GM04504 (cell line): Measurements from ENCODE around the gene CHAC2.
"Not testable (repeated sequence)": the region's sequence is repeated elsewhere in the genome, so short reads cannot be mapped to it uniquely, and the experiment has no call there.

Experiments
- DNase-seq: peaks from one replicate; pipeline ENCODE4 v3.0.0-alpha.2; 2012; ENCODE audit warnings: low read depth

The CHAC2 gene

DNA sequence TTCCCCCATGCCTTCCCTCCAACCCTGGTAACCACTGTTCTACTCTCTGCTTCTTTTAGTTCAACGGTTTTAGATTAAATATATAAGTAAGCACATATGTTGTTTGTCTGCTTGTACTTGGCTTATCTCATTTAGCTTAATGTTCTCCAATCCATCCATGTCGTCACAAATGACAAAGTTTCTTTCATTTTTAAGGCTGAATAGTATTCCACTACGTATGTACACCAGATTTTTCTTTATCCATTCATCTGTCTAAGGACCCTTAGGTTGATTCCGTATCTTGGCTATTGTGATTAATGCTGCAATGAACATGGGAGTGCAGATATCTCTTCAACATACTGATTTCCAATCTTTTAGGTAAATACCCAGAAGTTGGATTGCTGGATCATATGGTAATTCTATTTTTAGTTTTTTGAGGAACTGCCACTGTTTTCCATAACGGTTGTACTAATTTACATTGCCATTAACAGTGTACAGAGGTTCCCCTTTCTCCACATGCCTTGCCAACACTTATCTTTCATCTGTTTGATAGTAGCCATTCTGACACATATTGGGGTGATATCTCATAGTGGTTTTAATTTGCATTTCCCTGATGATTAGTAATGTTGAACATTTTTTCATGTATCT, 11.0 kb downstream of the CHAC2 start:
- DNase-seq, result no peak

DNA sequence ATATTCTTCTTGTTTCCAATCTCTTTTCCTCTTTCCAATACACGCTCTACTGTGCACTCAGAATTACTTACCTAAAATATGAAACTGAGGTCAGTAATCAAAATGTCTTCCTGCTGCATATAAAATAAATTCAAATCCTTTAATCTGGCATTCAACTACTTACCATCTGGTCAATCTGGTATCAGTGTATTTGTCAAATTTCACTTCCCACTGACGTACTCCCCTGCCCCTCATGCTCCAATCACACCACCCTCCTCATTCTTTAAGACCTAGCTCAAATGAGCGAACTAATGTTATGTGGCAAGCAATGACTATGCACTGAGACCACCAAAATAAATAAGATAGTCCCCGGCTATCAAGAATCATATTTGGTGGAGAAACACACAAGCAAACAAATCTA, 12.5 kb downstream of the CHAC2 start:
- DNase-seq, result no peak

DNA sequence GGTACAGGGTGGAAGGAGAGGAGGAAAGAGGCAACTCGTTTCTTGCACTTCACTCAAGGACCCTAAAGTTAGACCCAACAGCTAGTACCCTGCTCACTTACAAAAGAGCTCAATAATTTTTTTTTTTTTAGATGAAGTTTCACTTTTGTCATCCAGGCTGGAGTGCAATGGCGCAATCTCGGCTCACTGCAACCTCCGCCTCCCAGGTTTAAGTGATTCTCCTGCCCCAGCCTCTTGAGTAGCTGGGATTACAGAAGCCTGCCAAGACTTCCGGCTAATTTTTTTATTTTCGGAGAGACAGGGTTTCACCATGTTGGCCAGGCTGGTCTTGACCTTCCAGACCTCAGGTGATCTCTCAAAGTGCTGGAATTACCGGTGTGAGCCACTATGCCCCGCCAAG, 15.1 kb downstream of the CHAC2 start:
- DNase-seq, result no peak

DNA sequence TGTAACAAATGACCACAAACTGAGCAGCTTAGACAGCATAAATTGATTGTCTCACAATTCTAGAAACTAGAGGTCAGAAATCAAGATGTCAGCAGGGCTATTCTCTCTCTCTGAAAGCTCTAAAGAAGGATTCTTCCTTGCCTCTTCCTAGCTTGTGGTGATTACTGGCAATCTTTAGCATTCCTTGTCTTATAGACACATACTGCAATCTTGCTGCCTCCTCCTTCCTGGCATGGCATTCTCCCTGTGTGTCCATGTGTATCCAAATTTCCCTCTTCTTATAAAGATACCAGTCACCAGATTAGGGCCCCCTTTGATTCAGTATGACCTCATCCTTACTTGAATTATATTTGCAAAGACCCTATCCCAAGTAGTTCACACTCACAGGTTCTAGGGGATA, 16.8 kb downstream of the CHAC2 start:
- no peak for DNase-seq

DNA sequence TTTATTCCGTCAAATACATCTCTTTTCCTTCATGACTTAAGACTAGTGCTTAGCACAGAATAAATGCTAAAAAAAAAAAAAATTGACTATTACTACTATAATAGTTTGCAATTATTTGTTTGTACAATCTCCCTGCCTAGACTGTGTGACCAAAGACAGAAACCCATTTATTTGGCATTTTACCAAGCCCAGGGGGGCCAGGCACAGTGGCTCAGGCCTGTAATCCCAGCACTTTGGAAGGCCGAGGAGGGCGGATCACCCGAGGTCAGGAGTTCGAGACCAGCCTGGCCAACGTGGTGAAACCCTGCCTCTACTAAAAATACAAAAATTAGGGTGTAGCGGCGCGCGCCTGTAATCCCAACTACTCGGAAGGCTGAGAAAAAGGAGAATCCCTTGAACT, 17.8 kb downstream of the CHAC2 start:
- no peak for DNase-seq

DNA sequence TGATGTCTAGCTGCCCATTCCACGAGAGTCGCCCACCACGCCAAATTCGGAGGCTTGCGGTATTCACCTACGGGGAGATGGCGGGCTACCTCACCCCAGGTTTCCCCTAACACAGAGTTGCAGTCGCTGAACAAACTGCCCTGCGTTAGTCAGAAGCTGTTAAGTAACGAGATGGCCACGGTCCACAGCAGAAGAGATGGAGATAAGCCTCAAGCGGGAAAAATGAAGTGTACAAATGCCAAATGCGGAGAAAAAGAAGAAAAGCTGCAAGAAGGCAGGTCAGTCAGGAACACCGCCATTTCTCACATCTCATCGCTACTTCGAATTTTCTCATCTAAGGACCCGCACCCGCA, 18.7 kb downstream of the CHAC2 start:
- peak; percentile 25 for DNase-seq

DNA sequence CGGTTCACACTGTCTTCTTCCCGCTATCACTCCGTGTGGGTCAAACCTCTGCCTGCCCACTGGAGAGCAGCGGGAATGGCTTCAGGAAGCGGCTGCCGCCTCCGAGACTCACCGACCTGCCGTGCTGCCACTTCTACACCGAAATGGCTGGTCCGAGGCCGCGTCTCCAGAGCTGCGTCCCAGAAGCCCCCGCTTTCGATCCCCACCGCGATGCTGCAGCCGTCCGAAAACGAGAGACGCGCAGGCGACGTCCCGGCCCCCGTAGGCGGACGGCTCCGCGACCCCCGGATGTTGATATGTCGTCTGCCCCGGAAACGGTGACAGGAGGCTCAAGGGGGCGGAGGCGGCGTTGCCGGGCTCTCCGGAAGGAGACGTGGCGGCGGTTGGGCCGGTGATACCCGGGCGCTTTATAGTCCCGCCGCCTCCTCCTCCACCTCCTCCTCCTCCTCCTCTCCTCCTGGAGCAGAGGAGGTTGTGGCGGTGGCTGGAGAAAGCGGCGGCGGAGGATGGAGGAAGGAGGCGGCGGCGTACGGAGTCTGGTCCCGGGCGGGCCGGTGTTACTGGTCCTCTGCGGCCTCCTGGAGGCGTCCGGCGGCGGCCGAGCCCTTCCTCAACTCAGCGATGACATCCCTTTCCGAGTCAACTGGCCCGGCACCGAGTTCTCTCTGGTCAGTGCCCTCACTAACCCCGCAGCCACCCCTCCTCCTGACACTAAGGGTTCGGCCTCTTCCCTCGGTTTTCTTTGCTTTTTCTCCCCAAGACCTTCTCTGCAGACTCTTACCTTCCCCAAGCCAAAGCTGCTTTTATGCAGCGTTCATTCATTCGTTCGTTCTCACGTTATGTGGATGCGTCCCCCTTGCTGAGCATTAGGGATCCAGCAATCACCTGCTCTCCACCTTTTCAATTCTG, 19.4 kb downstream of the CHAC2 start, which contains the start of the genes ASB3 and ERLEC1:
ASB3 (minus strand) TSS at position 249 of the 909 bp plus-strand sequence. CDS start 21,381 bp downstream, outside the sequence.
ERLEC1 (plus strand) TSS at position 340 of the 909 bp plus-strand sequence; CDS start at position 507, 167 bp downstream.
- peak; percentile 76 for DNase-seq

DNA sequence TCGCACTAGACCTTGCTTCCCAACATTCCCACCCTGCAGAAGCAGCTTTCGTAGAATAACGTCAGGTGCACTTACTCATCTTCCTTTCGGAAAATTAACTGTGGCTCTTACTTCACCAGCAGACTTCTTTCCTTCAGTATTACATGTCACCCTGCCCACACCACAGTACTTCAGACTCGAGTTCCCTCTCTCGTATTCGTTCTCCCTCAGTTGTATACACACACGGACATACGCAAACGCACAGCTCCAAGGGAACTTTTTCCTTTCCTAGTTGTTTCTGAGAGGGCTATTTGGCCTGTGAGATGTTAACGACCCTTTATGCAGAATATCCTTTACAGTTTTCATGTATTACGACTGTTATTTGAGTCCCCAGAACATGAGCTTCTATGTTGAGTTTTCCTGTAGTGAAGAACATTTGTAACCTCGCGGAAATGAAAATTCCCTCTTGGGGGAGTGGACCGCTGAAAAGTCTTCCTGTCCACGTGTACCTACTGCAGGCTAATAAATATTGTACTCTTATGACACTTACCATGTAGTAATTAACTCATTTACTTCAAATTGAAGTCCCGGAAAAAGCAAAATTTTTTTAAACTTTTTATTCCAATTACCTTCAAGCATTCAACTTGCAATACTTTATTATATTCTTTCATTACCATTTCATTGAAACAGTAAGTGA, 20.1 kb downstream of the CHAC2 start:
- peak; percentile 3 for DNase-seq

DNA sequence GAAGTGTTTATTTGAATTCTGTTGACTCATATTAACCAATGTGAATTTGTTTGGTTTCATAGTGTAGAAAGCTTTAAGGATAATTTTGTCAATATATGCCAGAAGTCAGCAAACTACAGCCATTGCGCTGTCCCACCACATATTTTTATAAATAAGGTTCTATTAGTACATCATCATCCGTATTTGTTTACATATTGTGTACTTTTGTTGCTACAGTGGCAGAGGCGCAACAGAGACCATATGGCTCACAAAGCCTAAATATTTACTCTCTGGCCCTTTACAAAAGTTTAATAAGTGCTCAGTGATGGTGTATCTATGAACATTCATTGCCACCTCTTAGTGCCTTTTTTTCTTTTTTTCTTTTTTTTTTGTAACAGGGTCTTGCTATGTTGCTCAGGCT, 25.7 kb downstream of the CHAC2 start:
- DNase-seq, result no peak

DNA sequence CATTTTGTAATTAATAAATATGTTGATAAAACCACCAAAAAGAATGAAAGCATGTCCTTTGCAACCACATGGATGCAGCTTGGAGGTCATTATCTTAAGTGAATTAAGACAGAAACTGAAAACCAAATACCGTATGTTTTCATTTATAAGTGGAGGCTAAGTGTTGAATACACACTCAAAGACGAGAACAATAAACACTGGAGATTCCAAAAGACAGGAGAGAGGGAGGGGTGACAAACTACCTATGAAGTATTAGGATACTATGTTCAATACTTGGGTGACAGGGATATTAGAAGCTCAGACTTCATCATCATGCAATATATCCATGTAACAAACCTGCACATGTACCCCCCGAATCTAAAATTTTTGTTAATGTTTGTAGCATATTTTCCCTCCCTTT, 26.2 kb downstream of the CHAC2 start:
- no peak for DNase-seq

DNA sequence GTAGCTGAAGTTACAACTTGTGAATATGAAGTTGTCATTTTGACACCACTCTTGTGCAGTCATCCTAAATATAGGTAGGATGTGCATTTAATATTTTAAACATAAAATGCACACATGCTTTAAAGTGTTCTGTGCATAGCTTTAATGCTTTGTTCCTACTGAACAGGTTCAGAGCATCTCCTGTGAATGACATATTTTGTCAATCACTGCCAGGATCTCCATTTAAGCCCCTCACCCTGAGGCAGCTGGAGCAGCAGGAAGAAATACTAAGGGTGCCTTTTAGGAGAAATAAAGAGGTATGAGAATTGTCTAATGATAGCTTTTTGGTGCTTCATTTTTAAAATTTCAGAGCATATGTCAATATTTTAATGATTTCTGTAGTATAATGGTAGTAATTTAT, 33.9 kb downstream of the CHAC2 start:
- no peak for DNase-seq

DNA sequence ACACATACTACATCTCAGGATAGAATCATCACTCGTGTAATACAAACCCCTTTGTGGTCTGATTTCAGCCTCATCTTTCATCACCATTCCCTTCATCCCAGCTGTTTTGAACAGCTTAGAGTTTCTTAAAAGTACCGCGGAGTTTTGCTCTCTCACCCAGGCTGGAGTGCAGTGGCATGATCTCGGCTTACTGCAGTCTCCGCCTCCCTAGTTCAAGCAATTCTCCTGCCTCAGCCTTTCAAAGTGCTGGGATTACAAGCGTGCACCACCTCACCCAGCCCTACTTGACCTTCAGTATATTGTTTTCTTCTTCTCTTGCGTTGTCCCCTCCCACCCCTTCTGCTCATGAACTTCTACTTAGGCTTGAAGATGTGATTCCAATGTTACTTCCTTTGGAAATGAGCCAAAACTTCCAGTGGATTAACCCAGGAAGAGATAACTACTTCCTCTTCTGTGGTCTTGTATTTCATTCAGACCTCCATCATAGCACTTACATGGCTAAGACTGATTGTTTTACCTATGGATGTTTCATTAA, 35.1 kb downstream of the CHAC2 start:
- no peak for DNase-seq

DNA sequence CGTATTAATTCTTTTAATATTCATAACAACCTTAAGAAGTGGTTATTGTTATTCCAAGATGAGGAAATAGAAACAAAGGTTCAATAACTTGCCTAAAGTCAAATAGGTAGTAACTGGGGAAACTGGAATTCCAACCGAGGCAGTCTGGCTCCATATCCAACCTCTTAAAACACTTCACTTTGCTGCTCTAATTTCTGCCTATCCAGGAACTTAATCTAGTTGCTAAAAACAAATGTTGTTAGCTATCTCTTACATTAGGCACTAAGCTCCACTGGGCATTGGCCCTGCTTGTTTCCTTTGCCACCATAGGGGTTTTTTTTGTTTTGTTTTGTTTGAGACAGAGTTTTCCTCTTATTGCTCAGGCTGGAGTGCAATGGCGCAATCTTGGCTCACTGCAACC, 44.0 kb downstream of the CHAC2 start:
- no peak for DNase-seq

DNA sequence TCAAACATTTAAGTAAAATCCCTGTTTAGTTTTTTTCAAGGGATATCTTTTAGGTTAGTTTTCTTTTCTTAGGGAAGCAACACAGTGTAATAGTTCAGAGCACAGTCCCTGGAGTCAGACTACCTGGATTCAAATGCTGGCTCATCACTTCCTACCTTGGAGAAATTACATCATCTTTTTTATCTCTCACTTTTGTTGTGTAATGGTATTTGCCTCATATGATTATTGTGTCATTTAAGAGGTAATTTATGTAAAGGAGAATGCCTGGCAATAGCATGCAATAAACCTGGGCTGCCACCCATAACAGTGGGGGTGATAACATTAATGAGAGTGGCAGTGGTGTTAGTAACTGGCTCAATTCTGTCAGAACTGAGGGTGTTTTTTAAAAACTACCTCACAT, 45.5 kb downstream of the CHAC2 start:
- DNase-seq, result no peak

DNA sequence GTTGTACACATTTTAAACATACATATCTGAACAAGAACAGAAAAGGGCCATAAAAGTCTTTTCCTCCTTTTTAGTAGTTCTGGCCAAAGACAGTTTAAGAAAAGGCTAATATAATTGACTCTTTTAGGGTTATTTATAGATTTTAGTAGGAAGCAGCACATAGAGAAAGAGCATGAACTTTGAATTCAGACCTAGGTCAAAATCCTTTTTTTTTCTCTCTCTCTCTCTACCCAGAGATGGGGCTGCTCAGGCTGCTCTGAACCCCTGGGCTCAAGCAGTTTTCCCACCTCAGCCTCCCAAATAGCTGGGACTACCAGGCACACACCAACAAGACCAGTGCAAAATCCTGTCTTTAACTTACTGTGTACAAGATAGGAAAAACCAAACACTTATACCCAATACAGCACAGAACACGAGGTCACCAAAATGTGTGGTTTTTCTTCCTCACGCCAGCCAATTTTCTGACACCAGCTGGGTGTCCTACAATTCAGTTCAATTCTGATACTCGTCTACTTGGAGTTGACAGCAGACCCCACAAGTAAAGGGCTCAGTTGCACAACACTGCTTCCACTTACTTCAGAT, 51.3 kb downstream of the CHAC2 start:
- no peak for DNase-seq

DNA sequence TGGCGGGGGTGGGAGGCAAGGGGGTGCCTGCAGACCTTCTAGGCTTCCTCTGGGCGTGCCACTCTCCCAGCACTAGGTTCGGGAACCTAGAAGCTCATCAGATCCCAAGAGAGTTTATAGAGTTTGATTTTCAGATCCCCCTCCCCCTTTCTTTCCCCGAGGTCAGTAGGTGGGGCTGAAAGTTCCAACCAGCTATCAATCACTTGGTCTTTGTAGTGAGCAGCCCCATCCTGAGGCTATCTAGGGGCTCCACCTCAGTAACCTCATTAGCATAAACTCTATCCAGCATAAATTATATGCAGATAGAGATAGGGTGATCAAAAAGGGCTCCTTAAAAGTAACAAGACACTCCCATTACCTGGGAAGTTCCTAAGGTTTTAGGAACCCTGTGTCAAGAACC, 52.0 kb downstream of the CHAC2 start:
- no peak for DNase-seq

DNA sequence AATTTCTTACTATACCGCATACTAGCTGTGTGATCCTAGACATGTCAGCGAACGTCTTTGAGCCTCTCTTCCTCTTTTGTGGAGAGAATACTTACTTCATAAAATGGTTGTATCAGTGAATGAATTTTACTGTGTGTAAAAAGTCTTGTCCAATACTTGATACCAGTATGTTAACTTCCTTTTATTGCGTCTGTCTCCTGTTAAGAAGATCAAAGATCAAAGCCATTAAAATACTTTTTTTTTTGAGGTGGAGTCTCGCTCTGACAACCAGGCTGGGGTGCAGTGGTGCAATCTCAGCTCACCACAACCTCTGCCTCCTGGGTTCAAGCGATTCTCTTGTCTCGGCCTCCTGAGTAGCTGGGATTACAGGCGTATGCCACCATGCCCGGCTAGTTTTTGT, 52.4 kb downstream of the CHAC2 start:
- no peak for DNase-seq

DNA sequence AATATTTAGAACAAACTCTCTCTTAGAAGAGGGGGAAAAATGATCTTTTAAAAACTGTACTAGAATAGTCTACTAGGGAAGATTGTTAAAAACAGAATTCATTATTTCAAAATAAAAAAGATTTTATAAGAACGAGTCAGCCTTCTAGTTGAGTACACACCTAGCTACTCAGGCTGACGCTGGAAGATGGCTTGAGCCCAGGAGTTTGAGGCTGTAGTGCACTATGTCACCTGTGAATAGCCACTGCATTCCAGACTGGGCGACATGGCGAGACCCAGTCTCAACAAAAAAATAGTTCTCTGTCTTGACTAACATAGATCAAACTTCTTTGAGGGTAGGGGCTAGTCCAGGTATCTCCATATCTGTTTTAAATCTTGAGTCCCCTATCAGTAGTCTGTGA, 53.1 kb downstream of the CHAC2 start:
- DNase-seq, result no peak

DNA sequence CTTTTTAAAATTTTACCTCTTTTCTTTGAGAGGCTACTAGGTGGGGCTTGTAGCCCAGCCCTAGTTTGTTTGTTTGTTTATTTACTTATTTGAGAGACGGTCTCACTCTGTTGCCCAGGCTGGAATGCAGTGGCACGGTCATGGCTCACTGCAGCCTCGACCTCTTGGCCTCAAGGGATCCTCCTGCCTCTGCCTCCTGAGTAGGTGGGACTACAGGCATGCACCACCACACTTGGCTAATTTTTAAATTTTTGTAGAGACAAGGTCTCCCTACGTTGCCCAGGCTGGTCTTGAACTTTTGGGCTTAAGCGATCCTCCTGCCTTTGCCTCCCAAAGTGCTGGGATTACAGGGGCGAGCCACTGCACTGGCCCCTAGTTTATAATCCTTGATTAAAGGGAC, 54.2 kb downstream of the CHAC2 start:
- no peak for DNase-seq

DNA sequence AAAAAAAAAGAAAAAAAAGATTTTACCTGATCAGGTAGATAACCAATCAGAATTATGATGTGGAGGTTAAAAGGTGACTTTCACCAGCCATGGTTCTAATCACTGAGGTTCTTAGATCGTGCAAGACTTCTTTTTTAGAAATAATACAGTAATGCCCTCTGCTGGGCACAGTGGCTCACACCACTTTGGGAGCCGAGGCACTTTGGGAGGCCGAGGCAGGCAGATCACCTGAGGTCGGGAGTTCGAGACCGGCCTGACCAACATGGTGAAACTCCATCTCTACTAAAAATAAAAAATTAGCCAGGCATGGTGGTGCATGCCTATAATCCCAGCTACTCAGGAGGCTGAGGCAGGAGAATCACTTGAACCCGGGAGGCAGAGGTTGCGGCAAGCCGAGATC, 56.0 kb downstream of the CHAC2 start:
- not testable (repeated sequence) for DNase-seq
